HL-60 (cell line): ENCODE measurements around the gene BRSK2.

Experiments
- GABPA ChIP-seq: IDR thresholded peaks from 2 replicates; pipeline ENCODE4 v1.6.1; 2012; ENCODE audit warnings: low read depth
- POLR2AphosphoS5 ChIP-seq: IDR thresholded peaks from 2 replicates; pipeline ENCODE4 v1.6.1; 2012; ENCODE audit warnings: low read depth
- SPI1 ChIP-seq: IDR thresholded peaks from 2 replicates; pipeline ENCODE4 v1.6.1; 2012; ENCODE audit warnings: low read depth, mild to moderate bottlenecking, borderline replicate concordance
- TF ChIP-seq, protein P1 (sequence below): IDR thresholded peaks from one replicate; pipeline ENCODE4 v1.5.1; 2011; ENCODE audit warnings: low read length, control low read depth, inconsistent platforms; ENCODE audit not compliant: insufficient read depth
- TF ChIP-seq, protein P2 (sequence below): IDR thresholded peaks from 2 replicates; pipeline ENCODE4 v1.6.1; 2012; ENCODE audit warnings: low read depth; ENCODE audit not compliant: insufficient replicate concordance

DNA sequence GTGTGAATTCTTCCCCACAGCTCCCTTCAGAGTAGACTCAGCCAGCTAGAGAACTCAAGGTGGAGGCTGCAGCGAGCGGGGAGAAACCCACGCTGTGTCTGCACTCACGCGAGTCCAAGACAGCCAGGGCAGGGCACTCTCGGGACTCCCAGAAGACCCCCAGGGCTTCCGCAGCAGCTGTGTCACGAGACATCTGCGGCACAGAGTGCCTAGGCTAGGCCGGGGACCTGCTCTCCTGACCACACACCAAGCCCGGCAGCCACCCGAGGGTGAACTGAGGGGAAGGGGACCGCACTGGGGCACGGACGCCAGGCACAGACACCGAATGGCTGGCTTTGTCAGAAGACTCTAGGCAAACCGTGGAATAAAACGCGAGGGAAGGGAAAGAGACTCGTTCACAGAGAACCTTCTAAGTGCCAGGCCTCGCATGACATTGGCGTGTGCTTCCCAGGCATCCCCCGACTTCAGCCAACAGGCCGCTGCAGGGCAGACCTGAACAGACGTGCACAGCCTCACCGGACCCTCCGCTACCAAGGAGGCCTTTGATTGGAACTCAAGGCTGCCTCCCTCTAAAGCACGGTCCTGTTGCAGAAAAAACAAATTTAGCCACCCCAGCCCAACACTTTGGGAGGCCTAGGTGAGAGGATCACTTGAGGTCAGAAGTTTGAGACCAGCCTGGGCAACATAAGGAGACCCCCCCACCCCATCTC, 115.0 kb downstream of the BRSK2 start:
- TF ChIP-seq, protein P1, sequence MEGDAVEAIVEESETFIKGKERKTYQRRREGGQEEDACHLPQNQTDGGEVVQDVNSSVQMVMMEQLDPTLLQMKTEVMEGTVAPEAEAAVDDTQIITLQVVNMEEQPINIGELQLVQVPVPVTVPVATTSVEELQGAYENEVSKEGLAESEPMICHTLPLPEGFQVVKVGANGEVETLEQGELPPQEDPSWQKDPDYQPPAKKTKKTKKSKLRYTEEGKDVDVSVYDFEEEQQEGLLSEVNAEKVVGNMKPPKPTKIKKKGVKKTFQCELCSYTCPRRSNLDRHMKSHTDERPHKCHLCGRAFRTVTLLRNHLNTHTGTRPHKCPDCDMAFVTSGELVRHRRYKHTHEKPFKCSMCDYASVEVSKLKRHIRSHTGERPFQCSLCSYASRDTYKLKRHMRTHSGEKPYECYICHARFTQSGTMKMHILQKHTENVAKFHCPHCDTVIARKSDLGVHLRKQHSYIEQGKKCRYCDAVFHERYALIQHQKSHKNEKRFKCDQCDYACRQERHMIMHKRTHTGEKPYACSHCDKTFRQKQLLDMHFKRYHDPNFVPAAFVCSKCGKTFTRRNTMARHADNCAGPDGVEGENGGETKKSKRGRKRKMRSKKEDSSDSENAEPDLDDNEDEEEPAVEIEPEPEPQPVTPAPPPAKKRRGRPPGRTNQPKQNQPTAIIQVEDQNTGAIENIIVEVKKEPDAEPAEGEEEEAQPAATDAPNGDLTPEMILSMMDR = no peak
- TF ChIP-seq POLR2AphosphoS5 (no peak), GABPA (no peak), SPI1 (no peak)
- TF ChIP-seq, protein P2, sequence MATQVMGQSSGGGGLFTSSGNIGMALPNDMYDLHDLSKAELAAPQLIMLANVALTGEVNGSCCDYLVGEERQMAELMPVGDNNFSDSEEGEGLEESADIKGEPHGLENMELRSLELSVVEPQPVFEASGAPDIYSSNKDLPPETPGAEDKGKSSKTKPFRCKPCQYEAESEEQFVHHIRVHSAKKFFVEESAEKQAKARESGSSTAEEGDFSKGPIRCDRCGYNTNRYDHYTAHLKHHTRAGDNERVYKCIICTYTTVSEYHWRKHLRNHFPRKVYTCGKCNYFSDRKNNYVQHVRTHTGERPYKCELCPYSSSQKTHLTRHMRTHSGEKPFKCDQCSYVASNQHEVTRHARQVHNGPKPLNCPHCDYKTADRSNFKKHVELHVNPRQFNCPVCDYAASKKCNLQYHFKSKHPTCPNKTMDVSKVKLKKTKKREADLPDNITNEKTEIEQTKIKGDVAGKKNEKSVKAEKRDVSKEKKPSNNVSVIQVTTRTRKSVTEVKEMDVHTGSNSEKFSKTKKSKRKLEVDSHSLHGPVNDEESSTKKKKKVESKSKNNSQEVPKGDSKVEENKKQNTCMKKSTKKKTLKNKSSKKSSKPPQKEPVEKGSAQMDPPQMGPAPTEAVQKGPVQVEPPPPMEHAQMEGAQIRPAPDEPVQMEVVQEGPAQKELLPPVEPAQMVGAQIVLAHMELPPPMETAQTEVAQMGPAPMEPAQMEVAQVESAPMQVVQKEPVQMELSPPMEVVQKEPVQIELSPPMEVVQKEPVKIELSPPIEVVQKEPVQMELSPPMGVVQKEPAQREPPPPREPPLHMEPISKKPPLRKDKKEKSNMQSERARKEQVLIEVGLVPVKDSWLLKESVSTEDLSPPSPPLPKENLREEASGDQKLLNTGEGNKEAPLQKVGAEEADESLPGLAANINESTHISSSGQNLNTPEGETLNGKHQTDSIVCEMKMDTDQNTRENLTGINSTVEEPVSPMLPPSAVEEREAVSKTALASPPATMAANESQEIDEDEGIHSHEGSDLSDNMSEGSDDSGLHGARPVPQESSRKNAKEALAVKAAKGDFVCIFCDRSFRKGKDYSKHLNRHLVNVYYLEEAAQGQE = no peak
